Esophagus squamous epithelium (tissue), 4 donors: ENCODE data around the gene PIK3C3.

Source experiments
- POLR2A ChIP-seq, 4 donors: fragments of 450-650 bp; IDR thresholded peaks; one replicate each; pipeline ENCODE4 v1.6.1; 2017; ENCODE audit warnings: antibody characterized with exemption in 4 of 4, mild to moderate bottlenecking in 4 of 4, moderate library complexity in 3 of 4
- TF ChIP-seq, protein P1 (sequence below), 6 experiments: fragments of 450-650 bp in 4 of 6; fragments of 200-600 bp in 2 of 6; sonication (generic) in 2 of 6; IDR thresholded peaks; one replicate each; pipeline ENCODE4 v1.5.1; 2016 to 2019; ENCODE audit warnings: antibody characterized with exemption in 6 of 6, mild to moderate bottlenecking in 4 of 6, moderate library complexity in 4 of 6

DNA sequence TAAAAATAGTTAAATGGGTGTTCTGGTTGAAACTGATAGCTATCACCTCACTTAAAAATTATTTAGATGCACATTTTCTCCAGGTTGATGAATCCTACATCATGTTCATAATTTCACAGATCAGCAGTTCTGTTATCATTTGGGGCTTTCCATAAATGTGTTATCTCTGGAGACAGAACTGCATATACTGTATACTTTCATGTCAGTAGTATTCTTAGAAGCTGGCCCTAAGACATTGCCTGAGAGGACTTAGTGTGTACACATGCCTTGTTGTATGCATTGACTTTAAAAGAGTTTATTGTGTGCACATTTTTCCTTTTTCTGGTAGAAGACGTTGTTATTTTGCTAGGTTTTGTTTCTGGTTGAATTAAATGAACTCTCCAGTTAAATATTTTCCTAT is 41.0 kb downstream of the PIK3C3 start:
- TF ChIP-seq, protein P1, sequence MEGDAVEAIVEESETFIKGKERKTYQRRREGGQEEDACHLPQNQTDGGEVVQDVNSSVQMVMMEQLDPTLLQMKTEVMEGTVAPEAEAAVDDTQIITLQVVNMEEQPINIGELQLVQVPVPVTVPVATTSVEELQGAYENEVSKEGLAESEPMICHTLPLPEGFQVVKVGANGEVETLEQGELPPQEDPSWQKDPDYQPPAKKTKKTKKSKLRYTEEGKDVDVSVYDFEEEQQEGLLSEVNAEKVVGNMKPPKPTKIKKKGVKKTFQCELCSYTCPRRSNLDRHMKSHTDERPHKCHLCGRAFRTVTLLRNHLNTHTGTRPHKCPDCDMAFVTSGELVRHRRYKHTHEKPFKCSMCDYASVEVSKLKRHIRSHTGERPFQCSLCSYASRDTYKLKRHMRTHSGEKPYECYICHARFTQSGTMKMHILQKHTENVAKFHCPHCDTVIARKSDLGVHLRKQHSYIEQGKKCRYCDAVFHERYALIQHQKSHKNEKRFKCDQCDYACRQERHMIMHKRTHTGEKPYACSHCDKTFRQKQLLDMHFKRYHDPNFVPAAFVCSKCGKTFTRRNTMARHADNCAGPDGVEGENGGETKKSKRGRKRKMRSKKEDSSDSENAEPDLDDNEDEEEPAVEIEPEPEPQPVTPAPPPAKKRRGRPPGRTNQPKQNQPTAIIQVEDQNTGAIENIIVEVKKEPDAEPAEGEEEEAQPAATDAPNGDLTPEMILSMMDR (IDR thresholded peaks at IDR 0.05): no peak
- TF ChIP-seq POLR2A (IDR thresholded peaks at IDR 0.05): no peak
